B cell (primary cell): ENCODE data around the gene CCDC86.

ENCODE experiments used
- EZH2 ChIP-seq: IDR thresholded peaks from 2 replicates; pipeline ENCODE4 v1.6.1; 2012; ENCODE audit warnings: borderline replicate concordance, low read depth, mild to moderate bottlenecking, moderate library complexity, low read length; ENCODE audit not compliant: insufficient read depth, poor library complexity, severe bottlenecking
- TF ChIP-seq, protein P1 (sequence below): fragments of 200-600 bp; IDR thresholded peaks from one replicate; pipeline ENCODE4 v1.8.0; 2022; ENCODE audit warnings: antibody characterized with exemption, mild to moderate bottlenecking

DNA sequence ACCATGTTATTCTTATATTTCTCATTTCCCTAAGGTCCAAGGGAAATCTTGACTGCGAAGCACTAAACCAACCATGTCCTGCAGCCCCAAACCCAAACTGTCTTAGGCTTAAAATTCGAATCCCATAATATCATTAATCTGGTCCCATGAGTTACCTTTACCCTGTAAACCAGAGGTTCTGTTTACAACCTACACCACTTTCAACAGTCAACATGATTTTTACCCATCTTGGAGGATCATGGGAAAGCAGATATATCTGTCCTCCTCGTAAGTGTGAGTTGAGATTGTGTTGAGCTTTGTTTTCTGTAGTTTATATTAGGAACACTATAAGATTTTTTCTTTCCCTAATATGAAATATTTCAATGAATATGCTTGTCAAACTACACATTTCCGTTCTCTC, 58.1 kb downstream of the CCDC86 start:
- TF ChIP-seq EZH2: no peak
- TF ChIP-seq, protein P1, sequence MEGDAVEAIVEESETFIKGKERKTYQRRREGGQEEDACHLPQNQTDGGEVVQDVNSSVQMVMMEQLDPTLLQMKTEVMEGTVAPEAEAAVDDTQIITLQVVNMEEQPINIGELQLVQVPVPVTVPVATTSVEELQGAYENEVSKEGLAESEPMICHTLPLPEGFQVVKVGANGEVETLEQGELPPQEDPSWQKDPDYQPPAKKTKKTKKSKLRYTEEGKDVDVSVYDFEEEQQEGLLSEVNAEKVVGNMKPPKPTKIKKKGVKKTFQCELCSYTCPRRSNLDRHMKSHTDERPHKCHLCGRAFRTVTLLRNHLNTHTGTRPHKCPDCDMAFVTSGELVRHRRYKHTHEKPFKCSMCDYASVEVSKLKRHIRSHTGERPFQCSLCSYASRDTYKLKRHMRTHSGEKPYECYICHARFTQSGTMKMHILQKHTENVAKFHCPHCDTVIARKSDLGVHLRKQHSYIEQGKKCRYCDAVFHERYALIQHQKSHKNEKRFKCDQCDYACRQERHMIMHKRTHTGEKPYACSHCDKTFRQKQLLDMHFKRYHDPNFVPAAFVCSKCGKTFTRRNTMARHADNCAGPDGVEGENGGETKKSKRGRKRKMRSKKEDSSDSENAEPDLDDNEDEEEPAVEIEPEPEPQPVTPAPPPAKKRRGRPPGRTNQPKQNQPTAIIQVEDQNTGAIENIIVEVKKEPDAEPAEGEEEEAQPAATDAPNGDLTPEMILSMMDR: no peak
